ENCODE data around the gene HGS. TPM values are rescaled to one million over a fixed set of nuclear protein-coding genes. Genes with fewer than 3 reads are reported as not detected.

HGS gene
- 10 to 100 TPM; 35.4 to 79.5 (median 60.5) TPM for total RNA-seq

GRCh38 chr17:81683584-81684441, at the start of gene HGS, which contains the start of gene ARL16:
Gene HGS, plus strand, starts transcription at chr17:81684011. Its CDS starts 56 bp downstream, at chr17:81684067.
Gene ARL16, minus strand, starts transcription at chr17:81683797. Its CDS starts 44 bp downstream, at chr17:81683753.
- TF ChIP-seq CTCF (IDR thresholded peaks at IDR 0.05; ENCODE audit: low read depth), result no peak

- no peak for TF ChIP-seq CTCF (IDR thresholded peaks at IDR 0.05; ENCODE audit: low read depth)
These were observed 48.4 kb upstream of the HGS start for GRCh38 chr17:81635431-81635830.

- TF ChIP-seq CTCF (IDR thresholded peaks at IDR 0.05; ENCODE audit: low read depth), result no peak
These were observed 47.8 kb upstream of the HGS start for GRCh38 chr17:81635973-81636504.

GRCh38 chr17:81636505-81637288, 47.1 kb upstream of the HGS start, which contains the start of the genes NPLOC4 and TSPAN10:
Gene NPLOC4, minus strand, starts transcription at chr17:81637112. Its CDS starts 182 bp downstream, at chr17:81636930.
Gene TSPAN10, plus strand, starts transcription at chr17:81637196. Its CDS starts 5,217 bp downstream, at chr17:81642413.
- TF ChIP-seq CTCF (IDR thresholded peaks at IDR 0.05; ENCODE audit: low read depth), result no peak

GRCh38 chr17:81638683-81639082, 45.1 kb upstream of the HGS start:
- TF ChIP-seq CTCF (IDR thresholded peaks at IDR 0.05; ENCODE audit: low read depth), result no peak

- no peak for TF ChIP-seq CTCF (IDR thresholded peaks at IDR 0.05; ENCODE audit: low read depth)
These were observed 43.8 kb upstream of the HGS start for GRCh38 chr17:81640011-81640410.

Measured in subcutaneous adipose tissue (tissue), 4 donors.